Ovary (tissue), 9 donors: ENCODE results near the gene GSTT2B. TPM values are rescaled to one million over a fixed set of nuclear protein-coding genes. Genes with fewer than 3 reads are reported as not detected.
"Not testable (repeated sequence)": the region's sequence is repeated elsewhere in the genome, so short reads cannot be mapped to it uniquely, and the experiment has no call there.

Experiments used
- DNase-seq, 5 donors: peaks; one replicate each; pipeline ENCODE4 v3.0.0-alpha.2; 2019 to 2020
- H3K27ac ChIP-seq, 2 donors: fragments of 200-600 bp; one replicate each; pipeline versions ENCODE4 v1.5.1 to v1.8.0; 2019 to 2022
- H3K27me3 ChIP-seq: fragments of 200-600 bp; one replicate; pipeline ENCODE4 v1.8.0; 2022
- H3K36me3 ChIP-seq: fragments of 200-600 bp; sonication (generic); one replicate; pipeline ENCODE4 v1.5.1; 2019
- H3K4me1 ChIP-seq: one replicate; pipeline ENCODE4 v1.8.1; 2013; ENCODE audit warnings: mild to moderate bottlenecking, moderate library complexity; ENCODE audit not compliant: insufficient read depth
- H3K4me3 ChIP-seq: fragments of 200-600 bp; sonication (generic); one replicate; pipeline ENCODE4 v1.5.1; 2017
- H3K9me3 ChIP-seq, 2 donors: fragments of 200-600 bp in 1 of 2; sonication (generic) in 1 of 2; one replicate each; pipeline versions ENCODE4 v1.5.1 to v1.8.1; 2013 to 2019; ENCODE audit warnings: mild to moderate bottlenecking in 1 of 2, moderate library complexity in 1 of 2
- CTCF ChIP-seq, 3 donors: fragments of 450-650 bp in 2 of 3; fragments of 200-600 bp in 1 of 3; IDR thresholded peaks; one replicate each; pipeline versions ENCODE4 v1.5.1 to v1.8.0; 2016 to 2022; ENCODE audit warnings: antibody characterized with exemption in 3 of 3, mild to moderate bottlenecking in 1 of 3
- EP300 ChIP-seq: sonication (generic); formaldehyde crosslinking; IDR thresholded peaks from one replicate; pipeline ENCODE4 v1.6.1; 2017; ENCODE audit warnings: antibody characterized with exemption
- POLR2A ChIP-seq: fragments of 450-650 bp; IDR thresholded peaks from one replicate; pipeline ENCODE4 v1.6.1; 2017; ENCODE audit warnings: antibody characterized with exemption, mild to moderate bottlenecking, moderate library complexity
- WGBS, 3 donors: extraction: QIAGEN DNeasy Blood & Tissue Kit in 1 of 3; methylation state at CpG; one replicate each; pipeline versions ENCODE4 v1.1.5 to v1.1.7; 2013 to 2017; 5-methylcytosine and 5-hydroxymethylcytosine counted together
- intact Hi-C, 4 donors: fragments of 100-400 bp; cut with DNase I; formaldehyde crosslinking; loops; one replicate each; pipeline versions ENCODE4 v1.11.0 to v1.15.1; 2022 to 2023
- polyA plus RNA-seq, 2 donors: library from polyadenylated mRNA; stranded (reverse); fragments of 200-250 nt in 1 of 2; fragments of 350-450 nt in 1 of 2; fragmentation: Illumina TruSeq in 1 of 2; extraction: RNeasy Lipid Tissue Mini Kit (QIAGEN cat#74804) in 1 of 2; gene quantifications; one replicate each; pipeline ENCODE4 v1.2.3, GENCODE V29; 2013 to 2014
- total RNA-seq, 7 donors: library from RNA; depleted of rRNA in 2 of 7; stranded (reverse); fragments of >200 nt in 2 of 7; fragmentation: NEBNext Ultra II Directional in 3 of 7; extraction: Animal tissue kit (Norgen Biotek cat#: 25700) in 3 of 7; gene quantifications; one replicate each; pipeline versions ENCODE4 v1.1.0 to v1.2.4, GENCODE V29; 2016 to 2023
- donor health status: DM: no; HTN: no; CAD: no; lungs with moderate emphysema.
- donor health status: DM: no; HTN: no; CAD: no.
- donor health status: Bipolar disorder and iron deficiency.
- donor health status: DM: yes; HTN: yes; CAD: no.
- donor health status: DM: no; HTN: no; CAD: no.
- donor health status: DM: yes; HTN: yes; CAD: no.

GSTT2B gene
- total and polyA plus RNA-seq, 9 donors, result 5.8 to 20.9 (median 12.3) TPM

- H3K27ac ChIP-seq, H3K4me1 ChIP-seq, H3K9me3 ChIP-seq, DNase-seq, H3K36me3 ChIP-seq, H3K27me3 ChIP-seq, H3K4me3 ChIP-seq: not testable (repeated sequence)
- intact Hi-C loops, result loop anchor here in 2 of 4 donors (10.0 kb wide), 2 partner anchors 87 to 223 kb away; no protein-coding TSS in a partner anchor
- 73 to 100% (median 86%) methylated on average over 2 of the region's 2 CpGs for WGBS, 3 donors
These were observed 9.6 kb downstream of the GSTT2B start for GRCh38 chr22:23951383-23951782.

GRCh38 chr22:23949764-23950163, 11.2 kb downstream of the GSTT2B start:
- not testable (repeated sequence) for H3K4me1 ChIP-seq, H3K36me3 ChIP-seq, H3K4me3 ChIP-seq, DNase-seq, H3K27me3 ChIP-seq, H3K27ac ChIP-seq, H3K9me3 ChIP-seq
- intact Hi-C loops, result loop anchor here in 2 of 4 donors (10.0 kb wide), 2 partner anchors 85 to 225 kb away; no protein-coding TSS in a partner anchor
- WGBS, 3 donors, result 82 to 86% (median 83%) methylated on average over 16 to 18 of the region's 18 CpGs

- H3K4me3 ChIP-seq, H3K27ac ChIP-seq, H3K27me3 ChIP-seq, intact Hi-C loops, DNase-seq, H3K9me3 ChIP-seq, H3K36me3 ChIP-seq, H3K4me1 ChIP-seq: not testable (repeated sequence)
- WGBS, 3 donors, result 0 to 70% (median 0%) methylated on average over 1 to 3 of the region's 3 CpGs
These were observed 13.6 kb downstream of the GSTT2B start for GRCh38 chr22:23947391-23947790.

- H3K27me3 ChIP-seq, H3K9me3 ChIP-seq, H3K4me3 ChIP-seq, H3K36me3 ChIP-seq, H3K4me1 ChIP-seq, intact Hi-C loops, DNase-seq, H3K27ac ChIP-seq: not testable (repeated sequence)
- no CpG with 5 or more reads among the region's 14 CpGs for WGBS, 3 donors
These were observed 20.8 kb downstream of the GSTT2B start for GRCh38 chr22:23940166-23940565.

GRCh38 chr22:23939017-23939357, 22.0 kb downstream of the GSTT2B start:
- DNase-seq, result no peak
- TF ChIP-seq CTCF (IDR thresholded peaks at IDR 0.05) (no peak), POLR2A (no peak), EP300 (no peak)
- intact Hi-C loops, result no loop called here
- Histone ChIP-seq H3K9me3 (no peaks in the 10 kb centered on the region), H3K4me3 (no peak overlapping the region), H3K27ac (no peak overlapping the region), H3K36me3 (no peaks in the 10 kb centered on the region), H3K4me1 (no peaks in the 10 kb centered on the region), H3K27me3 (no peaks in the 10 kb centered on the region)
- WGBS, 3 donors, result 60 to 73% (median 60%) methylated on average over 3 of the region's 3 CpGs

- Histone ChIP-seq H3K9me3 (no peaks in the 10 kb centered on the region), H3K36me3 (no peaks in the 10 kb centered on the region), H3K27me3 (no peaks in the 10 kb centered on the region), H3K4me1 (no peaks in the 10 kb centered on the region), H3K27ac (no peak overlapping the region), H3K4me3 (no peak overlapping the region)
- TF ChIP-seq POLR2A, result no peak
- no peak for TF ChIP-seq CTCF (IDR thresholded peaks at IDR 0.05)
- TF ChIP-seq EP300, result no peak
- 46 to 64% (median 56%) methylated on average over 5 of the region's 5 CpGs for WGBS, 3 donors
- intact Hi-C loops, result no loop called here
- DNase-seq, result no peak
These were observed 22.5 kb downstream of the GSTT2B start for GRCh38 chr22:23938328-23939016.
